ENCODE results near the gene GIMAP6.
"Not testable (repeated sequence)": the region's sequence is repeated elsewhere in the genome, so short reads cannot be mapped to it uniquely, and the experiment has no call there.

The GIMAP6 gene

DNA sequence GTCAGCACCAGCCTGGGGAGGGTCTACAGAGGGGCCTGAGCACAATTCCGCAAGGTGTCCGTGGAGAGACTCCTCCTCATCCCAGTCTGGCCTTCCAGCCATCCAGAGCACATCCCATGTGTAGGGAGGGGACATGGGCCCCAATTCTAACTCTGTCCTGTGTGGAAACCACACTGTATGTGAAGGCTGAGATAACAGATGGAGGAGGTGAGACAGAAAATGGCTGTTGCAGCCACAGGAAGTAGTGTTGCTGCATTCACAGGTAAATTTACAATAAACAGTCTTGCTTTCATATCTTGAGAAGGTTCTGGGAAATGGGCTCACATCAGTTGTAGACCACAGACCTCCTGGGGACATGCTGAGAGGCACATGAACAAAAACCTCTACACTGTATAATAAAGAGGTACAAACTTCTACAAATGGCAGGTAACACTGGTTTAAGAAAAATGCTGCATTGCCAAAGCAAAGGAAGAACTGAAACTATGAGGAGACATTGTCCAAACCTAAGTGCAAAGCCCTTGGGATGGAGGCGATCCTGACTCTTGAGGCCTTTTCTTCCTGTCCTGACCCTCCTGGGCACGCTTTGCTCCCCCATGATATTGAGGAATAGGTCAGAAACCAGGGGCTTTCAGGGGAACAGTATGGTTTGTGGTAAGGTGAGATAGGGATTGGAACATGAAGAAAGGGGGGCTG, 31.8 kb upstream of the GIMAP6 start:
- Histone ChIP-seq H3K79me2 (ENCODE audit: control insufficient read depth, insufficient read depth, low read length, poor library complexity) (no peaks in the 10 kb centered on the region), H3K9me3 (ENCODE audit: insufficient read depth, low read depth, low read length) (peaks cover 6% of the 10 kb centered on the region), H2AK5ac (ENCODE audit: low read length) (no peak overlapping the region), H3K4me2 (ENCODE audit: low read length) (no peak overlapping the region), H2BK12ac (ENCODE audit: low read length) (no peak overlapping the region), H2BK5ac (ENCODE audit: low read depth, low read length, poor library complexity) (no peak overlapping the region), H3K14ac (ENCODE audit: low read length) (no peak overlapping the region), H3K27me3 (ENCODE audit: insufficient read depth, low read length) (no peaks in the 10 kb centered on the region), H3K4me1 (ENCODE audit: control insufficient read depth in 1 of 2, insufficient read depth in 2 of 2, low read length in 2 of 2) (no peaks in the 10 kb centered on the region), H3K23ac (ENCODE audit: low read length) (no peak overlapping the region), H4K8ac (ENCODE audit: low read depth, low read length) (no peak overlapping the region), H2AFZ (ENCODE audit: insufficient read depth, low read length, poor library complexity) (no peak overlapping the region), H3K9ac (ENCODE audit: low read length) (no peak overlapping the region), H3K27ac (ENCODE audit: low read depth, low read length) (no peak overlapping the region), H2BK120ac (ENCODE audit: insufficient read depth, low read length, poor library complexity) (no peak overlapping the region), H3K18ac (ENCODE audit: low read length) (no peak overlapping the region), H3K36me3 (ENCODE audit: control insufficient read depth in 1 of 2, insufficient read depth in 2 of 2, low read length in 2 of 2) (no peaks in the 10 kb centered on the region), H4K12ac (ENCODE audit: low read depth, low read length) (no peak overlapping the region), H3K79me1 (ENCODE audit: low read length) (no peaks in the 10 kb centered on the region), H3K4ac (ENCODE audit: low read depth, low read length) (no peak overlapping the region), H3K4me3 (ENCODE audit: low read depth, low read length) (no peak overlapping the region), H4K91ac (ENCODE audit: low read depth, low read length) (no peak overlapping the region)
- no CpG with 5 or more reads among the region's 4 CpGs for WGBS (ENCODE audit: extremely low coverage, insufficient coverage, insufficient read length)
- DNase-seq: no peak

DNA sequence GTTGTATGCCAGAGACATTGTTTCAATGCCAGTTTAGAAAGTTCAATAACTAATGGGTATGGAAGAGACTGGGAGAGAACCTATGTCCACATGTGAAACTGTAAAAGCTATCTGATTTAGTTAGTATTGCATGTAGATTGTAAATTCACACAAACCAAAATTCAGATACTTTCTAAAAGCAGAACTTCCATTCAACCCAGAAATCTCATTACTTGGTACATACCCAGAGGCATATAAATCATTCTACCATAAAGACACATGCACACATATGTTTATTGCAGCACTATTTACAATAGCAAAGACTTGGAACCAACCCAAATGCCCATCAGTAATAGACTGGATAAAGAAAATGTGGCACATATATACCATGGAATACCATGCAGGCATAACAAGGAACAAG, 30.6 kb upstream of the GIMAP6 start:
- not testable (repeated sequence) for H3K79me1 ChIP-seq (ENCODE audit: low read length)

DNA sequence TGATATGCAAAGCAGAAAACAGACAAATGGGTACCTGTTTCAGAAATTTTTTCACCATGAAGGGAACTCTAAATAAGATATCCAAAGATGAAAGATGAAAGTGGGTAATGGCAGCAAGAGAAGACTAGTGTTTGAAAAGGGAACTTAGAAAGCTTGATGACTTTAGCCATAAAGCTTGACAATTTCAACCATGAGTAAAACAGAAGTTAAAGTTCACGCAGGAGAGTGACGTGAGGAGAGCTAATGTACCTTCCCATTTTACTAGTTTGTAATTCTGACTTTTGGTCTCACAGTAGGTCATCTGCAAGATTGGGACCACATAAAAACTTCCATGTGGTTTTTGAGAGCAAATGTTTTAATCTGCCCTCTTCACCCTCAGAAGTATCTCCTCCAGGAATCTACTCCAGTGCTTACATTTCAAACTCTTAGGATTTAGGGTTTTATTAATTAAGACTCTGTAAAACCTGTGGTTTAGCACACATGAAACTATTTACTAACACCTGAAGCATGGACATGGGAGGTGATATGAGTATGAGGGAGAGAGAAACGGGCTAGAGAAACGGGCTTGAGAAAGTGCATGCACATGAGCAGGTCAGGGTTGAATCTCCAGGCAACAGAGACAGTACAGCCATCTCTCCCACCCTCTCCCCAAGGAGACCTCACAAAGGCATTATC, 28.9 kb upstream of the GIMAP6 start:
- H3K9ac ChIP-seq (ENCODE audit: low read length): no peak overlapping the region
- H3K23ac ChIP-seq (ENCODE audit: low read length): no peak overlapping the region
- H2AFZ ChIP-seq (ENCODE audit: insufficient read depth, low read length, poor library complexity): no peak overlapping the region
- H2BK12ac ChIP-seq (ENCODE audit: low read length): no peak overlapping the region
- H4K8ac ChIP-seq (ENCODE audit: low read depth, low read length): no peak overlapping the region
- H3K79me1 ChIP-seq (ENCODE audit: low read length): no peaks in the 10 kb centered on the region
- H3K4me1 ChIP-seq (ENCODE audit: control insufficient read depth in 1 of 2, insufficient read depth in 2 of 2, low read length in 2 of 2): no peaks in the 10 kb centered on the region
- H3K4me3 ChIP-seq (ENCODE audit: low read depth, low read length): no peak overlapping the region
- H2BK120ac ChIP-seq (ENCODE audit: insufficient read depth, low read length, poor library complexity): no peak overlapping the region
- no peak overlapping the region for H3K18ac ChIP-seq (ENCODE audit: low read length)
- H4K91ac ChIP-seq (ENCODE audit: low read depth, low read length): no peak overlapping the region
- no CpG with 5 or more reads among the region's 4 CpGs for WGBS (ENCODE audit: extremely low coverage, insufficient coverage, insufficient read length)
- no peak overlapping the region for H2BK5ac ChIP-seq (ENCODE audit: low read depth, low read length, poor library complexity)
- H3K27me3 ChIP-seq (ENCODE audit: insufficient read depth, low read length): no peaks in the 10 kb centered on the region
- H3K36me3 ChIP-seq (ENCODE audit: control insufficient read depth in 1 of 2, insufficient read depth in 2 of 2, low read length in 2 of 2): no peaks in the 10 kb centered on the region
- no peak overlapping the region for H3K4me2 ChIP-seq (ENCODE audit: low read length)
- DNase-seq: no peak
- H4K12ac ChIP-seq (ENCODE audit: low read depth, low read length): no peak overlapping the region
- H3K79me2 ChIP-seq (ENCODE audit: control insufficient read depth, insufficient read depth, low read length, poor library complexity): no peaks in the 10 kb centered on the region
- peaks cover 6% of the 10 kb centered on the region for H3K9me3 ChIP-seq (ENCODE audit: insufficient read depth, low read depth, low read length)
- no peak overlapping the region for H3K4ac ChIP-seq (ENCODE audit: low read depth, low read length)
- H3K14ac ChIP-seq (ENCODE audit: low read length): no peak overlapping the region
- H2AK5ac ChIP-seq (ENCODE audit: low read length): no peak overlapping the region
- no peak overlapping the region for H3K27ac ChIP-seq (ENCODE audit: low read depth, low read length)

More for the DNA sequence above, 30.6 kb upstream of the GIMAP6 start:
- H3K27me3 ChIP-seq (ENCODE audit: insufficient read depth, low read length); H3K79me2 ChIP-seq (ENCODE audit: control insufficient read depth, insufficient read depth, low read length, poor library complexity); H2BK12ac ChIP-seq (ENCODE audit: low read length); H3K36me3 ChIP-seq (ENCODE audit: control insufficient read depth in 1 of 2, insufficient read depth in 2 of 2, low read length in 2 of 2); H2BK5ac ChIP-seq (ENCODE audit: low read depth, low read length, poor library complexity); H3K18ac ChIP-seq (ENCODE audit: low read length); H3K14ac ChIP-seq (ENCODE audit: low read length); H2BK120ac ChIP-seq (ENCODE audit: insufficient read depth, low read length, poor library complexity); H4K12ac ChIP-seq (ENCODE audit: low read depth, low read length); H3K4me2 ChIP-seq (ENCODE audit: low read length); H3K4me1 ChIP-seq (ENCODE audit: control insufficient read depth in 1 of 2, insufficient read depth in 2 of 2, low read length in 2 of 2); H3K27ac ChIP-seq (ENCODE audit: low read depth, low read length); H3K9me3 ChIP-seq (ENCODE audit: insufficient read depth, low read depth, low read length); DNase-seq; H4K91ac ChIP-seq (ENCODE audit: low read depth, low read length); H3K4me3 ChIP-seq (ENCODE audit: low read depth, low read length); H2AFZ ChIP-seq (ENCODE audit: insufficient read depth, low read length, poor library complexity); H2AK5ac ChIP-seq (ENCODE audit: low read length); H3K23ac ChIP-seq (ENCODE audit: low read length); H3K4ac ChIP-seq (ENCODE audit: low read depth, low read length); H4K8ac ChIP-seq (ENCODE audit: low read depth, low read length); H3K9ac ChIP-seq (ENCODE audit: low read length): not testable (repeated sequence)

DNA sequence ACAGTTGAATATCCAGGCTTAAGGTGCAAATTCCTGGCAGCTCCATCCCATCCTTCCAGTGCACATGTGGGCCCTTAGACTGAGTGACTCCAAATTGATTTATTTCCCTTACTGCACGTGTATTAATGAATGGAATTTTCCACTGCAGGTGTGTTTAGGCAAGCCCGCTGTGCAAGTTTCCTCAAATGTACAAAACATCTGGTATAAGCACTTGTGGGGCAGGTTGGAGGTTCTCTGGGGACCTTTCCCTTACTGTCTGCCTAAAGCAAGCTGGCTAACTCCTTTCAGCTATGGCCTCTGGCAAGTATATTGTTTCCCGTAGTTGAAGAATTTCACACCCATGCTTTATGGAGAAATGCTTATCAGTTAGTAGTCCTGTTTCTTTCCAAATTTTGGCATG, 25.3 kb upstream of the GIMAP6 start:
- H2BK12ac ChIP-seq (ENCODE audit: low read length): no peak overlapping the region
- no peak overlapping the region for H3K14ac ChIP-seq (ENCODE audit: low read length)
- H3K9ac ChIP-seq (ENCODE audit: low read length): no peak overlapping the region
- DNase-seq: no peak
- H4K12ac ChIP-seq (ENCODE audit: low read depth, low read length): no peak overlapping the region
- H2BK5ac ChIP-seq (ENCODE audit: low read depth, low read length, poor library complexity): no peak overlapping the region
- H3K9me3 ChIP-seq (ENCODE audit: insufficient read depth, low read depth, low read length): peaks cover 3% of the 10 kb centered on the region
- H4K91ac ChIP-seq (ENCODE audit: low read depth, low read length): no peak overlapping the region
- H2BK120ac ChIP-seq (ENCODE audit: insufficient read depth, low read length, poor library complexity): no peak overlapping the region
- H4K8ac ChIP-seq (ENCODE audit: low read depth, low read length): no peak overlapping the region
- H3K27ac ChIP-seq (ENCODE audit: low read depth, low read length): no peak overlapping the region
- H3K4ac ChIP-seq (ENCODE audit: low read depth, low read length): no peak overlapping the region
- no peak overlapping the region for H3K4me3 ChIP-seq (ENCODE audit: low read depth, low read length)
- no peak overlapping the region for H3K23ac ChIP-seq (ENCODE audit: low read length)
- no peak overlapping the region for H2AFZ ChIP-seq (ENCODE audit: insufficient read depth, low read length, poor library complexity)
- no peaks in the 10 kb centered on the region for H3K79me2 ChIP-seq (ENCODE audit: control insufficient read depth, insufficient read depth, low read length, poor library complexity)
- no peak overlapping the region for H3K18ac ChIP-seq (ENCODE audit: low read length)
- H3K27me3 ChIP-seq (ENCODE audit: insufficient read depth, low read length): no peaks in the 10 kb centered on the region
- no peaks in the 10 kb centered on the region for H3K79me1 ChIP-seq (ENCODE audit: low read length)
- H3K36me3 ChIP-seq (ENCODE audit: control insufficient read depth in 1 of 2, insufficient read depth in 2 of 2, low read length in 2 of 2): no peaks in the 10 kb centered on the region
- no peak overlapping the region for H2AK5ac ChIP-seq (ENCODE audit: low read length)
- no peaks in the 10 kb centered on the region for H3K4me1 ChIP-seq (ENCODE audit: control insufficient read depth in 1 of 2, insufficient read depth in 2 of 2, low read length in 2 of 2)
- WGBS (ENCODE audit: extremely low coverage, insufficient coverage, insufficient read length): no CpG with 5 or more reads among the region's 3 CpGs
- H3K4me2 ChIP-seq (ENCODE audit: low read length): no peak overlapping the region

Data from trophoblast cell (in vitro differentiated cells and primary cell).